CD14-positive monocyte (primary cell): Measurements from ENCODE around the gene PADI4. TPM values are rescaled to one million over a fixed set of nuclear protein-coding genes. Genes with fewer than 3 reads are reported as not detected.
A peak's percentile ranks its signal among the peaks of the same experiment; 100 is the strongest.

Source experiments
- DNase-seq, 3 donors: peaks; one replicate each; pipeline ENCODE4 v3.0.0-alpha.2; 2011 to 2022
- H2AFZ ChIP-seq: 2 replicates; pipeline ENCODE4 v1.6.0; 2012; ENCODE audit warnings: mild to moderate bottlenecking, low read depth, low read length, inconsistent platforms; ENCODE audit not compliant: insufficient read depth, poor library complexity, severe bottlenecking
- H3K27ac ChIP-seq, 2 donors: 1 replicate in 1 of 2; 2 replicates in 1 of 2; pipeline ENCODE4 v1.5.1; 2012 to 2013; ENCODE audit warnings: low read length in 2 of 2, control low read depth in 1 of 2, inconsistent platforms in 1 of 2, low read depth in 1 of 2, mild to moderate bottlenecking in 1 of 2
- H3K27me3 ChIP-seq, 2 donors: one replicate each; pipeline versions ENCODE4 v1.6.0 to v1.6.1; 2011 to 2013; ENCODE audit warnings: low read length in 2 of 2; ENCODE audit not compliant: control insufficient read depth in 2 of 2, insufficient read depth in 2 of 2
- H3K36me3 ChIP-seq, 2 donors: replicated peaks in 1 of 2; 1 replicate in 1 of 2; 2 replicates in 1 of 2; pipeline versions ENCODE4 v1.5.1 to v1.6.1; 2012 to 2013; ENCODE audit warnings: low read length in 2 of 2, control low read depth in 1 of 2, inconsistent platforms in 1 of 2, mild to moderate bottlenecking in 1 of 2; ENCODE audit not compliant: insufficient read depth in 2 of 2, control insufficient read depth in 1 of 2
- H3K4me1 ChIP-seq, 2 donors: 1 replicate in 1 of 2; 2 replicates in 1 of 2; pipeline versions ENCODE4 v1.5.1 to v1.6.1; 2012 to 2013; ENCODE audit warnings: low read length in 2 of 2, control low read depth in 1 of 2, inconsistent platforms in 1 of 2, mild to moderate bottlenecking in 1 of 2, moderate library complexity in 1 of 2; ENCODE audit not compliant: insufficient read depth in 2 of 2, control insufficient read depth in 1 of 2
- H3K4me2 ChIP-seq: replicated peaks from 2 replicates; pipeline ENCODE3; 2012; ENCODE audit warnings: low read length, moderate library complexity, mild to moderate bottlenecking; ENCODE audit not compliant: poor library complexity, severe bottlenecking; ENCODE audit errors: extremely low read depth
- H3K4me3 ChIP-seq, 3 experiments: fragments of 200-600 bp in 1 of 3; sonication (generic) in 1 of 3; replicated peaks in 1 of 3; 1 replicate in 2 of 3; 2 replicates in 1 of 3; pipeline ENCODE4 v1.5.1; 2011 to 2013; ENCODE audit warnings: low read length in 3 of 3, mild to moderate bottlenecking in 3 of 3, control low read depth in 2 of 3, low read depth in 2 of 3, inconsistent platforms in 1 of 3, moderate library complexity in 1 of 3
- H3K79me2 ChIP-seq: 2 replicates; pipeline ENCODE4 v1.6.0; 2012; ENCODE audit warnings: mild to moderate bottlenecking, control low read depth, inconsistent platforms, low read length, moderate library complexity; ENCODE audit not compliant: insufficient read depth
- H3K9ac ChIP-seq: 2 replicates; pipeline ENCODE4 v1.6.0; 2017; ENCODE audit warnings: low read length, mild to moderate bottlenecking; ENCODE audit not compliant: insufficient read depth, poor library complexity, severe bottlenecking
- H3K9me3 ChIP-seq, 2 donors: replicated peaks in 1 of 2; 1 replicate in 1 of 2; 2 replicates in 1 of 2; pipeline versions ENCODE4 v1.5.1 to v1.6.1; 2012 to 2013; ENCODE audit warnings: low read length in 2 of 2, control low read depth in 1 of 2; ENCODE audit not compliant: control insufficient read depth in 1 of 2, insufficient read depth in 1 of 2
- H4K20me1 ChIP-seq: 2 replicates; pipeline ENCODE4 v1.6.0; 2012; ENCODE audit warnings: mild to moderate bottlenecking, low read length, control low read depth, moderate library complexity; ENCODE audit not compliant: insufficient read depth
- H3K27ac Mint-ChIP-seq, 7 donors: one replicate each; pipeline ENCODE4 v1.8.0; 2020; ENCODE audit warnings: mild to moderate bottlenecking in 7 of 7, mixed read lengths in 7 of 7, moderate library complexity in 6 of 7, inconsistent platforms in 2 of 7
- H3K27me3 Mint-ChIP-seq, 3 donors: one replicate each; pipeline ENCODE4 v1.8.0; 2021 to 2022; ENCODE audit warnings: low read depth in 3 of 3, mild to moderate bottlenecking in 3 of 3, mixed read lengths in 3 of 3, moderate library complexity in 3 of 3, inconsistent platforms in 1 of 3
- H3K36me3 Mint-ChIP-seq, 2 donors: one replicate each; pipeline ENCODE4 v1.8.0; 2020; ENCODE audit warnings: mixed read lengths in 2 of 2, inconsistent platforms in 1 of 2, mild to moderate bottlenecking in 1 of 2
- H3K4me1 Mint-ChIP-seq: one replicate; pipeline ENCODE4 v1.8.0; 2020; ENCODE audit warnings: mild to moderate bottlenecking, mixed read lengths
- H3K4me3 Mint-ChIP-seq, 2 donors: one replicate each; pipeline ENCODE4 v1.8.0; 2020; ENCODE audit warnings: mild to moderate bottlenecking in 2 of 2, mixed read lengths in 2 of 2, moderate library complexity in 1 of 2
- H3K9me3 Mint-ChIP-seq, 7 donors: one replicate each; pipeline ENCODE4 v1.8.0; 2020 to 2022; ENCODE audit warnings: mixed read lengths in 7 of 7, mild to moderate bottlenecking in 6 of 7, moderate library complexity in 6 of 7, inconsistent platforms in 2 of 7
- WGBS: methylation state at CpG from one replicate; pipeline ENCODE4 v1.1.5; 2013; ENCODE audit warnings: missing lambda C conversion rate; ENCODE audit not compliant: insufficient coverage; 5-methylcytosine and 5-hydroxymethylcytosine counted together
- intact Hi-C, 2 donors: fragments of 100-400 bp; cut with micrococcal nuclease; formaldehyde crosslinking; loops; one replicate each; pipeline versions ENCODE4 v1.15.0 to v1.15.1; 2023
- polyA plus RNA-seq, 3 donors: library from polyadenylated mRNA; depleted of rRNA in 1 of 3; unstranded in 2 of 3; stranded (reverse) in 1 of 3; fragments of 300-500 nt in 2 of 3; fragments of >200 nt in 1 of 3; fragmentation: Illumina TruSeq in 2 of 3; gene quantifications; 1 replicate in 2 of 3; 2 replicates in 1 of 3; pipeline ENCODE4 v1.2.3, GENCODE V29; 2012 to 2021
- TF ChIP-seq, protein P1 (sequence below): fragments of 200-600 bp; IDR thresholded peaks from one replicate; pipeline ENCODE4 v1.8.0; 2022; ENCODE audit warnings: antibody characterized with exemption, mild to moderate bottlenecking

Gene PADI4
- polyA plus RNA-seq, 3 donors = 160 to 356 (median 164) TPM

DNA sequence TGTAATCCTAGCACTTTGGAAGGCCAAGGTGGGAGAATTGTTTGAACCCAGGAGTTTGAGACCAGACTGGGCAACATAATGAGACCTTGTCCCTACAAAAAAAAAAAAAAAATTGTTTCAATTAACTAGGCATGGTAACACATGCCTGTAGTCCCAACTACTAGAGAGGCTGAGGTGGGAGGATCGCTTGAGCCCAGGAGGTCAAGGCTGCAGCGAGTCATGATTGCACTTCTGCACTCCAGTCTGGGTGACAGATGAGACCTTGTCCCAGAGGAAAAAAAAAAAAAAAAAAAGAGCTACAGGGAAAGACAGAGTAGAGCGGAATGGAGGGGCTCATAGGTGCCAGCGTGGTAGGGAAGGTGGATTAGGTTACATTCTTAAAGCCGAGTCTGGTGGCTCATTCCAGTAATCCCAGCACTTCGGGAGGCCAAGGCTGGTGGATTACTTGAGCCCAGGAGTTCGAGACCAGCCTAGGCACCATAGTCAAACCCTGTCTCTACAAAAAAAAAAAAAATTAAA lies 43.0 kb downstream of the PADI4 start:
- Mint-ChIP-seq H3K36me3 (peaks cover 93 to 99% of the 10 kb centered on the region in 2 donors), H3K27me3 (peaks cover 0 to 4% (median 1%) of the 10 kb centered on the region in 3 donors), H3K9me3 (peaks cover 0 to 1% (median 0%) of the 10 kb centered on the region in 7 donors), H3K27ac (no peak overlapping the region), H3K4me3 (no peak overlapping the region), H3K4me1 (peaks cover 5% of the 10 kb centered on the region)
- H4K20me1 ChIP-seq = peaks cover 36% of the 10 kb centered on the region
- no peak for DNase-seq
- H2AFZ ChIP-seq = no peak overlapping the region
- TF ChIP-seq, protein P1, sequence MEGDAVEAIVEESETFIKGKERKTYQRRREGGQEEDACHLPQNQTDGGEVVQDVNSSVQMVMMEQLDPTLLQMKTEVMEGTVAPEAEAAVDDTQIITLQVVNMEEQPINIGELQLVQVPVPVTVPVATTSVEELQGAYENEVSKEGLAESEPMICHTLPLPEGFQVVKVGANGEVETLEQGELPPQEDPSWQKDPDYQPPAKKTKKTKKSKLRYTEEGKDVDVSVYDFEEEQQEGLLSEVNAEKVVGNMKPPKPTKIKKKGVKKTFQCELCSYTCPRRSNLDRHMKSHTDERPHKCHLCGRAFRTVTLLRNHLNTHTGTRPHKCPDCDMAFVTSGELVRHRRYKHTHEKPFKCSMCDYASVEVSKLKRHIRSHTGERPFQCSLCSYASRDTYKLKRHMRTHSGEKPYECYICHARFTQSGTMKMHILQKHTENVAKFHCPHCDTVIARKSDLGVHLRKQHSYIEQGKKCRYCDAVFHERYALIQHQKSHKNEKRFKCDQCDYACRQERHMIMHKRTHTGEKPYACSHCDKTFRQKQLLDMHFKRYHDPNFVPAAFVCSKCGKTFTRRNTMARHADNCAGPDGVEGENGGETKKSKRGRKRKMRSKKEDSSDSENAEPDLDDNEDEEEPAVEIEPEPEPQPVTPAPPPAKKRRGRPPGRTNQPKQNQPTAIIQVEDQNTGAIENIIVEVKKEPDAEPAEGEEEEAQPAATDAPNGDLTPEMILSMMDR = no peak
- peaks cover 83 to 98% of the 10 kb centered on the region in 2 donors for H3K36me3 ChIP-seq
- H3K4me2 ChIP-seq = no peak overlapping the region
- H3K79me2 ChIP-seq = no peaks in the 10 kb centered on the region
- no peak overlapping the region for H3K9ac ChIP-seq
- H3K9me3 ChIP-seq = no peaks in the 10 kb centered on the region
- no peak overlapping the region for H3K4me3 ChIP-seq
- H3K4me1 ChIP-seq = peaks cover 0 to 8% of the 10 kb centered on the region in 2 donors
- 100% methylated on average over 2 of the region's 7 CpGs for WGBS
- H3K27ac ChIP-seq = no peak overlapping the region
- no peaks in the 10 kb centered on the region for H3K27me3 ChIP-seq
- intact Hi-C loops = no loop called here

DNA sequence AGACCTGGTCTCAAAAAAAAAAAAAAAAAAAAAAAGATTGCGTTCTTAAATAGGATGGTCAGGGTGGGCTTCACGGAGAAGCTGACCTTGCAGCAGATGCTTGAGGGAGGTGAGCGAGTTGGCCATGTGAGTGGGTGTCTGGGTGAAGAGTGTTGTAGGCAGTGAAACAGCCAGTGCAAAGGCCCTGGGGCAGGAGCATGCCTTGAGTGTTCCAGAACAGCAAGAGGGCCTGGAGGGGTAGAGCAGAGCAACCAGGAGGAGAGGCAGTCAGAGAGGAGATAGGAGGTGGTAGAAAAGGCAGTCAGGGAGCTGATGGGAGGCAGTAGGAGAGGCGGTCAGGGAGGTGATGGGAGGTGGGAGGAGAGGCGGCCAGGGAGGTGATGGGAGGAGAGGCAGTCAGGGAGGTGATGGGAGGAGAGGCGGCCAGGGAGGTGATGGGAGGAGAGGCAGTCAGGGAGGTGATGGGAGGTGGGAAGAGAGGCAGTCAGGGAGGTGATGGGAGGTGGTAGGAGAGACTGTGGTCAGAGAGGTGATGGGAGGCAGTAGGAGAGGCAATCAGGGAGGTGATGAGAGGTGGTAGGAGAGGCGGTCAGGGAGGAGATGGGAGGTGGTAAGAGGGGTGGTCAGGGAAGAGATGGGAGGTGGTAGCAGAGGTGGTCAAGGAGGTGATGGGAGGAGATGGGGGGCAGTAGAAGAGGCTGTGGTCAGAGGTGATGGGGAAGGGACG lies 43.8 kb downstream of the PADI4 start:
- DNase-seq = no peak

More for the DNA sequence above, 43.8 kb downstream of the PADI4 start:
- H3K4me3 ChIP-seq = no peak overlapping the region
- WGBS = 91% methylated on average over 6 of the region's 8 CpGs
- H3K27me3 ChIP-seq = no peaks in the 10 kb centered on the region
- no peaks in the 10 kb centered on the region for H3K79me2 ChIP-seq
- no peaks in the 10 kb centered on the region for H3K9me3 ChIP-seq
- no peak overlapping the region for H3K9ac ChIP-seq
- H4K20me1 ChIP-seq = peaks cover 42% of the 10 kb centered on the region
- Mint-ChIP-seq H3K27ac (peak overlapping the region in 6 of 7 donors; percentile 0 to 81 (median 39)), H3K9me3 (peaks cover 0 to under 1% (median 0%) of the 10 kb centered on the region in 7 donors), H3K4me3 (no peak overlapping the region), H3K4me1 (peaks cover 5% of the 10 kb centered on the region), H3K27me3 (peaks cover 0 to 4% (median 1%) of the 10 kb centered on the region in 3 donors), H3K36me3 (peaks cover 93 to 99% of the 10 kb centered on the region in 2 donors)
- intact Hi-C loops = no loop called here
- H3K36me3 ChIP-seq = peaks cover 83 to 98% of the 10 kb centered on the region in 2 donors
- H3K27ac ChIP-seq = no peak overlapping the region
- peaks cover 0 to 8% of the 10 kb centered on the region in 2 donors for H3K4me1 ChIP-seq
- no peak overlapping the region for H2AFZ ChIP-seq
- TF ChIP-seq, protein P1 = no peak
- no peak overlapping the region for H3K4me2 ChIP-seq
